ENCODE results near the gene GALNT7. TPM values are rescaled to one million over a fixed set of nuclear protein-coding genes. Genes with fewer than 3 reads are reported as not detected.

The GALNT7 gene
- polyA plus RNA-seq, 1 donor from 2014 or later: 15.0 TPM

- Histone ChIP-seq H3K79me2 (replicated peaks; ENCODE audit: insufficient read depth, low read length) (no peaks in the 10 kb centered on the region), H4K20me1 (ENCODE audit: insufficient read depth) (no peaks in the 10 kb centered on the region), H3K9me3 (ENCODE audit: low read length) (no peaks in the 10 kb centered on the region), H2AFZ (ENCODE audit: low read depth, low read length) (no peak overlapping the region), H3F3A (ENCODE audit: insufficient read depth, low read length, poor library complexity, severe bottlenecking) (no peaks in the 10 kb centered on the region), H3K36me3 (ENCODE audit: insufficient read depth, low read length) (no peaks in the 10 kb centered on the region), H3K9me2 (ENCODE audit: insufficient read depth, low read length) (no peaks in the 10 kb centered on the region), H3K27me3 (ENCODE audit: insufficient read depth, low read depth, low read length) (no peaks in the 10 kb centered on the region), H3K4me2 (ENCODE audit: low read length) (no peak overlapping the region), H3K9ac (ENCODE audit: low read length) (no peak overlapping the region), H3K4me3 (ENCODE audit: low read length) (no peak overlapping the region), H3K27ac (ENCODE audit: low read length) (no peak overlapping the region)
- TF ChIP-seq TAF1 (IDR thresholded peaks at IDR 0.05; ENCODE audit: low read depth) (no peak), SMC3 (conservative IDR thresholded peaks at IDR 0.05; ENCODE audit: poor library complexity) (no peak), EP300 (conservative IDR thresholded peaks at IDR 0.05; ENCODE audit: poor library complexity, severe bottlenecking) (no peak), POLR2AphosphoS5 (IDR thresholded peaks at IDR 0.05) (no peak), RAD21 (conservative IDR thresholded peaks at IDR 0.05) (no peak), EZH2 (IDR thresholded peaks at IDR 0.05; ENCODE audit: borderline replicate concordance, insufficient read depth, low read length, poor library complexity, severe bottlenecking) (no peak), REST (IDR thresholded peaks at IDR 0.05; ENCODE audit: borderline replicate concordance) (no peak), CTCF (IDR thresholded peaks at IDR 0.05; ENCODE audit: poor library complexity, severe bottlenecking) (no peak), MXI1 (conservative IDR thresholded peaks at IDR 0.05; ENCODE audit: poor library complexity, severe bottlenecking) (no peak)
Measured at GRCh38 chr4:173319696-173320095, 151.1 kb downstream of the GALNT7 start.

- Histone ChIP-seq H3K4me3 (ENCODE audit: low read length) (no peak overlapping the region), H3K79me2 (replicated peaks; ENCODE audit: insufficient read depth, low read length) (peaks cover 2% of the 10 kb centered on the region), H4K20me1 (ENCODE audit: insufficient read depth) (no peaks in the 10 kb centered on the region), H3K9me2 (ENCODE audit: insufficient read depth, low read length) (no peaks in the 10 kb centered on the region), H3K4me2 (ENCODE audit: low read length) (no peak overlapping the region), H3K9me3 (ENCODE audit: low read length) (no peaks in the 10 kb centered on the region), H3F3A (ENCODE audit: insufficient read depth, low read length, poor library complexity, severe bottlenecking) (no peaks in the 10 kb centered on the region), H3K27ac (ENCODE audit: low read length) (no peak overlapping the region), H2AFZ (ENCODE audit: low read depth, low read length) (no peak overlapping the region), H3K36me3 (ENCODE audit: insufficient read depth, low read length) (peaks cover 3% of the 10 kb centered on the region), H3K27me3 (ENCODE audit: insufficient read depth, low read depth, low read length) (no peaks in the 10 kb centered on the region), H3K9ac (ENCODE audit: low read length) (no peak overlapping the region)
- TF ChIP-seq EZH2 (IDR thresholded peaks at IDR 0.05; ENCODE audit: borderline replicate concordance, insufficient read depth, low read length, poor library complexity, severe bottlenecking): no peak
- TF ChIP-seq POLR2AphosphoS5 (IDR thresholded peaks at IDR 0.05): no peak
- TF ChIP-seq TAF1 (IDR thresholded peaks at IDR 0.05; ENCODE audit: low read depth): no peak
- no peak for TF ChIP-seq RAD21 (conservative IDR thresholded peaks at IDR 0.05)
- no peak for TF ChIP-seq EP300 (conservative IDR thresholded peaks at IDR 0.05; ENCODE audit: poor library complexity, severe bottlenecking)
- TF ChIP-seq REST (IDR thresholded peaks at IDR 0.05; ENCODE audit: borderline replicate concordance): no peak
- no peak for TF ChIP-seq MXI1 (conservative IDR thresholded peaks at IDR 0.05; ENCODE audit: poor library complexity, severe bottlenecking)
- no peak for TF ChIP-seq CTCF (IDR thresholded peaks at IDR 0.05; ENCODE audit: poor library complexity, severe bottlenecking)
- no peak for TF ChIP-seq SMC3 (conservative IDR thresholded peaks at IDR 0.05; ENCODE audit: poor library complexity)
Measured at GRCh38 chr4:173325007-173325736, 156.6 kb downstream of the GALNT7 start.

Measured in neural cell (in vitro differentiated cells).